ENCODE measurements around the gene RRBP1. TPM values are rescaled to one million over a fixed set of nuclear protein-coding genes. Genes with fewer than 3 reads are reported as not detected.

RRBP1 gene
- total and polyA plus RNA-seq, 4 donors: 75.4 to 202 (median 130) TPM

GRCh38 chr20:17642404-17643269 lies 39.4 kb downstream of the RRBP1 start:
- TF ChIP-seq GABPA (IDR thresholded peaks at IDR 0.05 in 1 of 2, conservative IDR thresholded peaks at IDR 0.05 in 1 of 2): no peak
- TF ChIP-seq MAX (IDR thresholded peaks at IDR 0.05): no peak
- TF ChIP-seq ZBTB33 (IDR thresholded peaks at IDR 0.05): no peak
- TF ChIP-seq TAF1 (conservative IDR thresholded peaks at IDR 0.05): no peak
- no peak for TF ChIP-seq SP1 (IDR thresholded peaks at IDR 0.05)
- TF ChIP-seq CTCF (IDR thresholded peaks at IDR 0.05; ENCODE audit: low read depth, low read length, missing input control): no peak
- no peak for TF ChIP-seq FOXA2 (IDR thresholded peaks at IDR 0.05)
- no peak for TF ChIP-seq REST (IDR thresholded peaks at IDR 0.05)
- no peak for TF ChIP-seq FOXA1 (IDR thresholded peaks at IDR 0.05)
- TF ChIP-seq RAD21 (IDR thresholded peaks at IDR 0.05): no peak
- TF ChIP-seq NR2F2 (IDR thresholded peaks at IDR 0.05): no peak
- no peak for TF ChIP-seq ATF3 (IDR thresholded peaks at IDR 0.05)
- TF ChIP-seq YY1 (IDR thresholded peaks at IDR 0.05): no peak
- no peak for TF ChIP-seq HNF4A (conservative IDR thresholded peaks at IDR 0.05)
- no peak for TF ChIP-seq HNF4G (IDR thresholded peaks at IDR 0.05)
- TF ChIP-seq RXRA (IDR thresholded peaks at IDR 0.05): no peak
- no peak for TF ChIP-seq JUND (IDR thresholded peaks at IDR 0.05)
- TF ChIP-seq EGR1 (IDR thresholded peaks at IDR 0.05; ENCODE audit: low read depth in 2 of 2): no peak
- peaks cover 15 to 62% (median 55%) of the 10 kb centered on the region in 4 donors for H3K4me1 ChIP-seq (ENCODE audit: control insufficient read depth in 4 of 4, insufficient read depth in 4 of 4, low read length in 3 of 4)
- WGBS: 64% methylated on average over 19 of the region's 19 CpGs
- H3K27me3 ChIP-seq (ENCODE audit: control insufficient read depth in 4 of 4, insufficient read depth in 4 of 4, low read length in 3 of 4): no peaks in the 10 kb centered on the region
- peaks cover 14 to 46% (median 32%) of the 10 kb centered on the region in 4 donors for H3K36me3 ChIP-seq (ENCODE audit: control insufficient read depth in 4 of 4, insufficient read depth in 3 of 4, low read depth in 1 of 4, low read length in 3 of 4)
- no peaks in the 10 kb centered on the region for H3K9me3 ChIP-seq (ENCODE audit: control insufficient read depth in 4 of 4, low read length in 3 of 4)
- DNase-seq (ENCODE audit: low spot score): no peak
- no peak overlapping the region for H3K9ac ChIP-seq (ENCODE audit: low read depth in 1 of 2, low read length in 2 of 2)
- peak overlapping the region; percentile 9 to 23 for H3K27ac ChIP-seq (ENCODE audit: low read depth in 1 of 2, low read length in 2 of 2)
- H3K4me3 ChIP-seq (ENCODE audit: low read depth in 1 of 3, low read length in 3 of 3): no peak overlapping the region
